GM18519 (cell line): Measurements from ENCODE around the gene CTRB2.
"Not testable (repeated sequence)": the region's sequence is repeated elsewhere in the genome, so short reads cannot be mapped to it uniquely, and the experiment has no call there.

Experiments
- ATAC-seq: cut with Tn5 transposase; IDR thresholded peaks from one replicate; pipeline ENCODE4 v1.9.1; 2021; ENCODE audit warnings: mild to moderate bottlenecking, moderate library complexity; ENCODE audit not compliant: unreplicated experiment, low FRiP score

The CTRB2 gene

DNA sequence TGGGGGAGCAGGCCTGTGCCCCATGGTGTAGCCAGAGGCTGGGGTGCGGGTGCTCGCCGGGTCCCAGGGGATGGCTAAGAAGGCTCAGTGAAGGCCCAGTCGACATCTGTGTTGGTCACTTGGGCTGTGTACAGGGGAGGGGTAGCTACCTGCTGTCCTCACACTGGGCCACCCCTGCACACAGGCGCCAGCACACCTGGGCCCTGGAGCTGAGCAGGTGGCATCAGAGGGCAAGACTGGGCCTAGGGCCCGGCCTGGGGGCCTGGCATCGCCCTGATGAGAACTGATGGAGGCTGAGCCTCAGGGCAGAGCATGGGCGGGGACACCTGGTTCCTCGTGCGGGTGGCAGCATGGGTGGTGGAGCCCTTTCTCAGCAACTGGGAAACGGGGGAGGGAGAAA lies 870 bp upstream of the CTRB2 start:
- ATAC-seq: no peak

- not testable (repeated sequence) for ATAC-seq
Measured at GRCh38 chr16:75205961-75206748, 806 bp downstream of the CTRB2 start.

GRCh38 chr16:75205438-75205837 lies 1.5 kb downstream of the CTRB2 start:
- not testable (repeated sequence) for ATAC-seq

- ATAC-seq: not testable (repeated sequence)
Measured at GRCh38 chr16:75204905-75205304, 2.1 kb downstream of the CTRB2 start.

- no peak for ATAC-seq
Measured at GRCh38 chr16:75204410-75204758, 2.6 kb downstream of the CTRB2 start.

GRCh38 chr16:75203667-75204409 lies 3.1 kb downstream of the CTRB2 start:
- no peak for ATAC-seq

DNA sequence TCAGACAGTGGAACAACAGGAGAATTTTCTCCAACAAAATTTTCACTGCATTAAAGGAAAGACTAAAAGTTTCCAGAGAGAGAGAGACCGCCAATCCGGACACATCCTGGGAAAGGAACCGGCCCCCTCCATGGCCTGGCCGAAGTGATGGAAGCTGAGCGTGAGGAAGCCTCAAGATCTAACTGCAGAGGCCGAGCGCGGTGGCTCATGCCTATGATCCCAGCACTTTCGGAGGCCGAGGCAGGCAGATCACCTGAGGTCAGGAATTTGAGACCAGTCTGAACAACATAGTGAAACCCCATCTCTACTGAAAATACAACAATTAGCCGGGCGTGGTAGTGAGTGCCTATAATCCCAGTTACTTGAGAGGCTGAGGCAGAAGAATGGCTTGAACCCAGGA lies 3.9 kb downstream of the CTRB2 start:
- ATAC-seq: no peak

- no peak for ATAC-seq
Measured at GRCh38 chr16:75202069-75202590, 4.8 kb downstream of the CTRB2 start.

DNA sequence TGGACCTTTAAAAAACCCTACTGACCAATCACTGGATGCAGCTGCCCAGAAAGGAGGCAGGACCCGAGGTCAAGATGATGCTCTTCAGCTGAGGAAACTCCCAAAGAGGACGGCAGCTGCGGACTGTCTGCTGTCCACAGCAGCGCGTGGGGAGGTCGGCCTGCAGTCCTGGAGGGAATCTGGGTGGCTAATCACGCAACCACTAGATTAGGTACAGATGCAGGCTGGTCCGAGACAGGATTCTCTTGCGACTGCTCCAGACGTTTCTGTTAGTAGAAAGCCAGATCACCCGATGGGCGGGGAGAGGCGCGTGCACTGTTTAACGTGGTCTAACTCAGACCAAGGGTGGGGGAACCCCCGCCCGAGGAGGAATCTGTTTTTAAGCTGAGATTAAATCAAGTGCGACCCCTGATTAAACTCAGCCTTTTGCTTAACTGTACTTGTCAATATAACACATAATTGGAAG lies 8.8 kb downstream of the CTRB2 start:
- no peak for ATAC-seq

DNA sequence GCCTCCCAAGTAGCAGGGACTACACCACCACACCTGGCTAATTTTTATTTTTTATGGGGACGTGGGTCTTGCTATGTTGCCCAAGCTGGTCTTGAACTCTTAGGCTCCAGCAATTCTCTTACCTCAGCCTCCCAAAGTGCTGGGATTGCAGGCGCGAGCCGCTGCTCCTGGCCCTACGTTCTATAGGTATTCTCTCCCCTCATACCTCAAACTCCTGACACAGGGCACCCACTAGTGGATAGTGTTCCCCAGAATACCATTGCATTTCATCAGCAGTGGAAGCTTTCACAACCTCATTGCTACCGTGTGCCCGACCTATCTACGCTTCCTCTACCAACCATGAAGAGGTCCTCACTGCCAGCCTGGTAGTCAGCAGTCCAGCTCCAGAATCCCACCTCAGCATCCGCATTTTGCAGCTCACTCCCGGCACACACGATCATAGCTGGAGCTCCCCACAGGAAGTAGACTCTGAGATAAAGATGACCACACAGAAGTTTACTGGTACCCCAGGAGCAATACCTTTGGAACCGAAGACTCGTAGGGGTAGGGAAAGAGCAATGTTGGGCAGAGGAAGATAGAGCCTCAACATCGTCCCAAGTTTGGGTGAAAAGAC lies 9.3 kb downstream of the CTRB2 start:
- ATAC-seq: no peak

- ATAC-seq: no peak
Measured at GRCh38 chr16:75196836-75197235, 10.1 kb downstream of the CTRB2 start.

DNA sequence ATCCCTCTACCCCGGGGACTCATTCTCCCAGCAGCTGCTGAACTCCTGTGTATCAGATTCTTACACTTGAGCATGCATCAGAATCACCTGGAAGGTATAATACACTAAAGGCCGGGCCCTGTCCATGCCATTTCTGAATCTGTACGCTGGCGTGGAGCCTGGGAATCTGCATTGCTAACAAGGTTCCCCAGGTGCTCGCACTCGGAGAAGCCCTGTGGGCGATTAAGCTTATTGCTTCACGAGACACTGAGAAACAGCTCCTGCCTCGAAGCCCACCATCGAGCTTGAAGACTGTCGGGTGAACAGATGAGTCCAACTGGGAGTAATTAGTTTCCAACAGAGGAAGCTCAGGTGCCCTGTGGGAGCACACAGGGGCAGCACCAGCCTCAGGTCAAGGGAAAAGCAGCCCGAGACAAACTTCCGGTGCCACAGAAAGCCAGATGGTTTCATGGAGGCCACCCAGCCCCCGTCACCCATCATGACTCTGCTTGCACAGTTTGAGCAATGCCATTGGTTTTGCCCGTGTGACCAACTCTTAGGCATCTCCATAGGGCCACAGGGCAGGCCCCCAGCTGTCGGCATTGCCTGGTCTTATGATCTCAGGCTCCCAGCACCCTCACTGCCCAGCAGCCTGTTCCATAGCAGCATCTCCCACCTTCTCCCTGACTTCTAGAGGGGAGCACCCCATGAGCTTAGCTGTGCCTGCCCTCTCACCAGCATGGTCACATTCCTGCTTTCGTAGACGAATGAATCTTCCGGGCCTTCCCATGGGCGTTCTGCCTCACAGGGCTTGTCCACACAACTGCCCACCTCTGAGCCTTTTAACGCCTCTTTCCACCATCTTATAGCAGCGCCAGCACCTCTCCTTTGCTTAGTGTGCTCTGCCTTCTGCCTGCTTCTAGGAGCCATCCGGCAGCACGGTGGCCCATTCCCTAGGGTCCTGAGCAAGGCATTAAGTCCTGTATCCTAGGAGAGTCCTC lies 10.9 kb downstream of the CTRB2 start:
- no peak for ATAC-seq

DNA sequence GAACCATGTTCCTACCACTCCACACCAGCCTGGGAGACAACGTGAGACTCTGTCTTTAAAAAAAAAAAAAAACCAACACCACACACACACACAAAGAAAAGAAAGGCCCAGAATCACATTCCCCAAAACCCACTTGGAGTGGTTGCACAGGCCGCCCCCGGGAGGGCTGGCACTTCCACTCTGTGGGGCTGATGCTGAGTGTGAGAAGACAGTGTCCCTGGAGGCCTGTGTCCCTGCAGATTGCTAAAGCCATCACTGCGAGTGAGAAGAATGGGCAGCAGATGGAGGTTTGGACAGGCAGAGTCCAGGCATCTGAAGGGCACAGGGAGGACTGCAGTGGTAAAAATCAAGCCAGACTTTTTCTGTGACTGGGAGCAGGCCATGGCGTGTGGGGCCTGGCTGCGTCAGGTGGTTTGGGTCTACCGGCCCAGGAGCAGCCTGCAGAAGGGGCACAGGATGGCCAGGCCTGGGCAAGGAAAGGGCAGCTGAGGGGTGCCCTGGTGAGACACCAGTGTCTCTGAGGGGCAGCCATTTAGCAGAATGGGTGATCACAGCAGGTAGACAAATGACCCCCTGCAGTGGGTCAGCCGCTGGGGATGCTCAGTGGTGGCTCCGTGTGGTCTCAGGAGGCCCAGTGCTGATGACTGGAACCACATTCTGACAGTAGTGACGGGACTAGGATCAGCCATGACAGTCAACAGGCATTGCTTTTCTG lies 13.1 kb downstream of the CTRB2 start:
- no peak for ATAC-seq

DNA sequence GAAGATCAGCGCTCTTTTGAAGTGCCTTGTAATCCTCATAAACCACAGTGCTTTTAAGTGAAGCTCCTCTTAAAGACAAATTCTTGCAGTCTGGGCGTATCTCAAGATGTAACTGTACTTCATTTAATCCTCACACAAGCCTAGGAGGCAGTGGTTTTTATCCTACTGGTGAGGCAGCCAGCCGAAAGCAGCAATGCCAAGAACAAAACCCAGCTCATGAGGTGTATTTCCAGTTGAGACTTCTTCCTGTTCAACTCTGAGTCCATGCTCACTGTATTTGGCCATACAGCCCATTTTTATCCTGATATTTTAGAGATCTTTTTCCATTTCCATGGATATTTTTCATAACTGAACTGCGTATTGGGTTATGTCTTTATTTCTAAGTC lies 13.7 kb downstream of the CTRB2 start:
- no peak for ATAC-seq

GRCh38 chr16:75192606-75193264 lies 14.2 kb downstream of the CTRB2 start:
- ATAC-seq: no peak

DNA sequence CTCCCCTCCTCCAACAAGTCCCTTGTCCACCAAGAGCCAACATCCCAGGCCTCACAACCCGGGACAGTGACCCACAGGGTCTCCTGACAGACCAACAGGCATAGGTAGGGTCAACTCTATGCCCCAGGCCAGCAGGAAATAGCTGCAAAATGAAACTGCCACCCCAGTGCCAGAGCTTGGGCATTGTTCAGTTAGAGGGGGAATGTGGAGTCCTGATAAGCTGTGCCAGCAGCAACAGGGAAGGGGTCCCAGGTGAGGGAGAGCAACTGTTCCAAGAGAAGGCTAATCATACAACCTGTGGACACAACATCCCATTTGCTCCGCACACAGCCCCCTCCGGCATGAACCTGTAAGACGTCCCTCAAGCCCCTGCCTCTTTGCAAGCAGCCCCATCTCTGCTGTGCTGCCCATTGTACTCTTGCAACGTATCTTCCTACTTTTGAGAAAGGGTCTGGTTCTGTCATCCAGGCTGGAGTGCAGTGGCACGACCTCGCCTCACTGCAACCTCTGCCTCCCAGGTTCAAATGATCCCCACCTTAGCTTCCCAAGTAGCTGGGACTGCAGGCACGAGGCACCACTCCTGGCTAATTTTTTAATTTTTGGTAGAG lies 17.2 kb downstream of the CTRB2 start:
- no peak for ATAC-seq

- ATAC-seq: no peak
Measured at GRCh38 chr16:75188832-75189477, 18.0 kb downstream of the CTRB2 start.

DNA sequence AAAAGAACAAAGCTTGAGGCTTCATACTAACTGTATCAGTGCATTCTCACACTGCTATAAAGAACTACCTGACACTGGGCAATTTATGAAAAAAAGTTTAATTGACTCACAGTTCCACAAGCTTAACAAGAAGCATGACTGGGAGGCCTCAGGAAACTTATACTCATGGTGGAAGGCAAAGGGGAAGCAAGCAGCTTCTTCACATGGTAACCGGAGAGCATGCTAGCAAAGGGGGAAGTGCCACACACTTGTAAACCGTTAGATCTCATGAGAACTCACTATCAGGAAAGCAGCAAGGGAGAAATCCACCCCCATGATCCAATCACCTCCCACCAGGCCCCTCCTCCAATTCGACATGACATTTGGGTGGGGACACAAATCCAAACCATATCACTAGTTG lies 25.3 kb downstream of the CTRB2 start:
- ATAC-seq: no peak
